ENCODE measurements around the gene ANKFN1.

GRCh38 chr17:56274491-56274890, 121.2 kb downstream of the ANKFN1 start:
- TF ChIP-seq CUX1 (IDR thresholded peaks at IDR 0.05; ENCODE audit: insufficient replicate concordance, low read depth, low read length), result no peak
- no peak for TF ChIP-seq CBX3 (IDR thresholded peaks at IDR 0.05; ENCODE audit: borderline replicate concordance, low read depth)
- TF ChIP-seq EP300 (IDR thresholded peaks at IDR 0.05; ENCODE audit: borderline replicate concordance in 1 of 2, control insufficient read depth in 1 of 2, low read depth in 2 of 2, low read length in 2 of 2), result no peak
- no peak for TF ChIP-seq CTCF (IDR thresholded peaks at IDR 0.05 in 2 of 3, conservative IDR thresholded peaks at IDR 0.05 in 1 of 3; ENCODE audit: control insufficient read depth in 2 of 3, extremely low read depth in 1 of 3, insufficient read depth in 1 of 3, low read depth in 3 of 3, low read length in 3 of 3)
- no peak for TF ChIP-seq E2F4 (IDR thresholded peaks at IDR 0.05; ENCODE audit: low read depth, low read length)
- no peak for TF ChIP-seq RAD51 (IDR thresholded peaks at IDR 0.05)
- no peak for TF ChIP-seq POLR2A (IDR thresholded peaks at IDR 0.05; ENCODE audit: low read depth, low read length)
- TF ChIP-seq PBX3 (IDR thresholded peaks at IDR 0.05; ENCODE audit: insufficient replicate concordance, low read depth, low read length), result no peak
- no peak for TF ChIP-seq POLR2AphosphoS5 (IDR thresholded peaks at IDR 0.05; ENCODE audit: low read length)
- TF ChIP-seq MXI1 (IDR thresholded peaks at IDR 0.05; ENCODE audit: low read depth, low read length), result no peak
